ENCODE data around the gene MCUB. TPM values are rescaled to one million over a fixed set of nuclear protein-coding genes. Genes with fewer than 3 reads are reported as not detected.
"Not testable (repeated sequence)": the region's sequence is repeated elsewhere in the genome, so short reads cannot be mapped to it uniquely, and the experiment has no call there.

Gene MCUB
- total RNA-seq, 2 experiments from 2014 or later, result 72.7 to 76.1 TPM

DNA sequence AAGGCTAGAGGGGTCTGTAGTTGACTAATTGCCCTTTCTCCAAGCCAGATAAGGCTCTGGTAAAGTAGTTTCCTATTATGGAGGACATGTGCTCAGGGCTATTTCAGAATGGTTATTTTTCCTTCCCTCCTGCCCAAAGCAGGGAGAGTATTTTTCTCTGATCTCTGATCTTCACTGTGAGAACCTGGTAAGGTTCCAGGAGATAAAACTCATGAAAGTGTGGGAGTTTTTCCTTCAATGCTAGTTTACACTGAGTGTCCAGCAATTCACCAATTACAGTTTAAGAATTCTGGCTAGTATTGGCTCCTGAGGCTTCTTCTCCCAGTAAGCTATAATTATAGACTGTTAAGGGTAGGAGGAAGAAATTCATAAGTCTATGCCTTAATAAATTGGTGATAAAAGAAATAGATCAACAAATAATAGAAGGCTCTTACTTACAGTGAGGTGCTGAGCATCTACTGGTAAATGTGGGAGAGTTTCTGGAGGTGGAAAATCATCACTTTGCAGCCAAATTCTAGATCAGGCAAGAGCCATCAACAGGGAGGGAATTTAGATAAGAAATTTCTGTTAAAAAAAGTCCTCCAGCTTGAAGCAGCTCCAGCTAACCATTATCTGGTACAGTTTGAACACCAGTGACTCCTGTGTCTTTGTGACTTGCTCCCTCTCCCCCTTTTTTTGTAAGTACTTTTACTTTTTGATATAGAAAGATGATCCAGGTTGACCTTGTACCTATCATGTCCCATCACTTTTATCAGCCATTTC is 112.3 kb downstream of the MCUB start:
- H3K4me3 Mint-ChIP-seq, result no peak overlapping the region
- peaks cover 42% of the 10 kb centered on the region for H3K4me1 Mint-ChIP-seq
- H3K36me3 Mint-ChIP-seq, result peaks cover 61% of the 10 kb centered on the region
- H3K27ac Mint-ChIP-seq, result peak overlapping the region; percentile 1
- no peaks in the 10 kb centered on the region for H3K27me3 Mint-ChIP-seq
- peaks cover 24% of the 10 kb centered on the region for H3K9me3 Mint-ChIP-seq
- DNase-seq, result no peak

DNA sequence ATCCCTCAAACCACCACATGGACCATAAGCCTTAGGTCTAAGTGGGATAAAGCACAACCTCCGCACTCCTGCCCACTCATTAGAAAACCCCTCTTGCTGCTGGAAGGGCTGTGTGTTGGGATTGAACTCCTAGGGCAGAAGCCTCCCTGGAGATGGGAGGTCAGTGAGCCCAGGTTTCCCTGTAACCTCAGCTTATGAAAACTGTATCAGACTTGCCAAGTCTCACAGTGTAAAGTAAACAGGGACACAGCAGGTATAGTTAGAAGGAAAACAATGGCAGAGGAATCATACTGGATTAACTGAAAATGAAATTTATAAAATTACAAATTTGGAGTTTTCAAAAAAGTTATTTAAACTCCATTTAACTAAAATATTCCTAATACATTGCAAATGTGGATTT is 113.3 kb downstream of the MCUB start:
- H3K27ac Mint-ChIP-seq, result no peak overlapping the region
- peaks cover 36% of the 10 kb centered on the region for H3K4me1 Mint-ChIP-seq
- H3K9me3 Mint-ChIP-seq, result peaks cover 24% of the 10 kb centered on the region
- H3K4me3 Mint-ChIP-seq, result no peak overlapping the region
- H3K27me3 Mint-ChIP-seq, result no peaks in the 10 kb centered on the region
- peaks cover 58% of the 10 kb centered on the region for H3K36me3 Mint-ChIP-seq
- DNase-seq, result no peak

DNA sequence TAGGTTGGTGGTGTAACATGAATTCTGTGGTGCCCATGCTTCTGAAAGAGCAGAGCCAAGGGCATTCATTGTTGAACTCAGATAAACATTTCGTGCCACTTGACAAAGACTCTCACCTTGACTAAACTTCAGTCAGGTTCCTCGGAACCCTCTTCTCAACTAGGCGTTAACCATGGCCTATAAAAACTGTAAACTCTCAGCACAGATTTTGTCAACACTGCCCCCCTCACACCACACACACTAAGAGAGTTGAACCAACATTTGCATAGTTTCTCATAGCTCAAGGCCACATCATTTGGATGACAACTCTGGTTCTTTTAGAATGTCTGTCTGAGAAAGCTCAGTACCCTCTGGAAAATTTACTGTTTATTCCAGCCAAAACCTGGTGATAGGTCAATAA is 115.1 kb downstream of the MCUB start:
- Mint-ChIP-seq H3K27ac (no peak overlapping the region), H3K4me3 (no peak overlapping the region), H3K9me3 (peaks cover 22% of the 10 kb centered on the region), H3K36me3 (peaks cover 56% of the 10 kb centered on the region), H3K27me3 (no peaks in the 10 kb centered on the region), H3K4me1 (peaks cover 20% of the 10 kb centered on the region)
- no peak for DNase-seq

DNA sequence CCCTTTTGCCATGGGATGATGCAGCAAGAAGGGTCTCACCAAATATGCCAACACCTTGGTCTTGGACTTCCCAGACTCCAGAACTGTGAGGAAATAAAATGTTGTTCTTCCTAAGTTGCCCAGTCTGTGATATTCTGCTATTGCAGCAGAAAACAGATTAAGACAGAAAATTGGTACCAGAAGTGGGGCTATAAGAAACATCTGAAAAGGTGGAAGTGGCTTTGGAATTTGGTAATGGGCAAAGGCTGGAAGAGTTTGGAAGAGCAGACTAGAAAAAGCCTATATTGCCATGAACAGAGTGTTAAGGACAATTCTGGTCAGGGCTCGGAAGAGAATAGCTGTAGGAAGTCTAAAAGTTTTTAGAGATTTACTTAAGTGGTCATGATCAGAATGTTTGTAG is 115.8 kb downstream of the MCUB start:
- Mint-ChIP-seq H3K36me3 (peaks cover 52% of the 10 kb centered on the region), H3K4me1 (peaks cover 15% of the 10 kb centered on the region), H3K9me3 (peaks cover 19% of the 10 kb centered on the region), H3K27ac (no peak overlapping the region), H3K27me3 (no peaks in the 10 kb centered on the region), H3K4me3 (no peak overlapping the region)
- no peak for DNase-seq

DNA sequence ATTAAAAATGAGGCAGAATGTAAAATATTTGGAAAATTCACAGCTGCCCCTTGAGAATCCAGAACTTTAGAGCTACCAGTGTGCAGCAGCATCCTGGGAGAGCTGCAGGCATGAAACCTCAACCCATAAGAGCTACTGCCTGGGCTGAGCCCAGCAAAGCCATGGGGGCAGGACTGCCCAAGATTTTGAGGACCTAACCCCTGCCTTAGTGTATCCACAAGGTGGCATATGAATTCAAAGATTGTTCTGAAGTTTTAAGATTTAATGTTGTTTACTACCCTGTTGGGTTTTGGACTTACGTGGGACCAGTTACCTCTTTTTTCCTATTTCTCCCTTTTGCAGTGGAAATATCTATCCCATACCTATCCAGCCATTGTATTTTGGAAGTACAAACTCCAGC is 116.8 kb downstream of the MCUB start:
- Mint-ChIP-seq H3K36me3 (peaks cover 46% of the 10 kb centered on the region), H3K4me3 (no peak overlapping the region), H3K4me1 (peaks cover 5% of the 10 kb centered on the region), H3K9me3 (peaks cover 9% of the 10 kb centered on the region), H3K27me3 (no peaks in the 10 kb centered on the region), H3K27ac (no peak overlapping the region)
- DNase-seq, result no peak

DNA sequence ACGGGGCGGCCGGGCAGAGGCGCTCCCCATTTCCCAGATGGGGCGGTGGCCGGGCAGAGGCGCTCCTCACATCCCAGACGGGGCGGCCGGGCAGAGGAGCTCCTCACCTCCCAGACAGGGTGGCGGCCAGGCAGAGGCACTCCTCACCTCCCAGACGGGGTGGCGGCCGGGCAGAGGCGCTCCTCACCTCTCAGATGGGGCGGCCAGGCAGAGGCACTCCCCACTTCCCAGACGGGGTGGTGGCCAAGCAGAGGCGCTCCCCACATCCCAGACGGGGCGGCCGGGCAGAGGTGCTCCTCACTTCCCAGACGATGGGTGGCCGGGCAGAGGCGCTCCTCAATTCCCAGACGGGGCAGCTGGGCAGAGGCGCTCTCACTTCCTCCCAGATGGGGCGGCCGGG is 118.4 kb downstream of the MCUB start:
- peaks cover 15% of the 10 kb centered on the region for H3K4me1 Mint-ChIP-seq
- not testable (repeated sequence) for H3K27ac Mint-ChIP-seq, H3K4me3 Mint-ChIP-seq, DNase-seq, H3K9me3 Mint-ChIP-seq, H3K27me3 Mint-ChIP-seq
- peaks cover 35% of the 10 kb centered on the region for H3K36me3 Mint-ChIP-seq

DNA sequence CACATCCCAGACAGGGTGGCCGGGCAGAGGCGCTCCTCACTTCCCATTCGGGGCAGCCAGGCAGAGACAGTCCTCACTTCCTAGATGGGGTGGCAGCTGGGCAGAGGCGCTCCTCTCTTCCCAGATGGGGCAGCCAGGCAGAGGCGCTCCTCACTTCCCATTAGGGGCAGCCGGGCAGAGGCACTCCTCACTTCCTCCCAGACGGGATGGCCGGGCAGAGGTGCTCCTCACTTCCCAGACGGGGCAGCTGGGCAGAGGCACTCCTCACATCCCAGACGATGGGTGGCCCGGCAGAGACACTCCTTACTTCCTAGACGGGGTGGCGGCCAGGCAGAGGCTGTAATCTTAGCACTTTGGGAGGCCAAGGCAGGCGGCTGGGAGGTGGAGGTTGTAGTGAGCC is 118.9 kb downstream of the MCUB start:
- not testable (repeated sequence) for H3K4me3 Mint-ChIP-seq, H3K27ac Mint-ChIP-seq, DNase-seq, H3K27me3 Mint-ChIP-seq, H3K9me3 Mint-ChIP-seq
- H3K36me3 Mint-ChIP-seq, result peaks cover 35% of the 10 kb centered on the region
- peaks cover 19% of the 10 kb centered on the region for H3K4me1 Mint-ChIP-seq

DNA sequence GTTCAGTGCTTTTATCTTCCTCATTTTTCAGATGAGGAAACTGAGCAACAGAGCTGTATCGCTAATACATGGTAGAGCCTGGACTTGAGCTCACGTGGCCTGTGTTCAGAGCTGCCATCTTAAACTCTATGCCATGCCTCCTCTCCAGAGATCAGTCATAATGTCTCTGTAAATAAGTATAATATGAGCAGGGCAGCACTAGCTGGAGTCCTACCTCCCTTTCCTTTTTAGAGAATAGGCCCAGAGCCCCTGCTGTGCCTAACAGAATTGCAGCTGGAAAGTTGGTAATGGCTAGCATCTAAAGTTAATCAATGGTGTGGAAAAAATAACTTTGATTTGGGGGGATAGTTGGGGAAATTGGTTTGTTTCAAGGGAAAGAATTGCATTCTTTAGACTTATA is 122.8 kb downstream of the MCUB start:
- peak overlapping the region; percentile 27 for H3K27ac Mint-ChIP-seq
- no peak for DNase-seq
- H3K36me3 Mint-ChIP-seq, result peaks cover 45% of the 10 kb centered on the region
- no peak overlapping the region for H3K4me3 Mint-ChIP-seq
- peaks cover 15% of the 10 kb centered on the region for H3K4me1 Mint-ChIP-seq
- no peaks in the 10 kb centered on the region for H3K27me3 Mint-ChIP-seq
- H3K9me3 Mint-ChIP-seq, result no peaks in the 10 kb centered on the region

DNA sequence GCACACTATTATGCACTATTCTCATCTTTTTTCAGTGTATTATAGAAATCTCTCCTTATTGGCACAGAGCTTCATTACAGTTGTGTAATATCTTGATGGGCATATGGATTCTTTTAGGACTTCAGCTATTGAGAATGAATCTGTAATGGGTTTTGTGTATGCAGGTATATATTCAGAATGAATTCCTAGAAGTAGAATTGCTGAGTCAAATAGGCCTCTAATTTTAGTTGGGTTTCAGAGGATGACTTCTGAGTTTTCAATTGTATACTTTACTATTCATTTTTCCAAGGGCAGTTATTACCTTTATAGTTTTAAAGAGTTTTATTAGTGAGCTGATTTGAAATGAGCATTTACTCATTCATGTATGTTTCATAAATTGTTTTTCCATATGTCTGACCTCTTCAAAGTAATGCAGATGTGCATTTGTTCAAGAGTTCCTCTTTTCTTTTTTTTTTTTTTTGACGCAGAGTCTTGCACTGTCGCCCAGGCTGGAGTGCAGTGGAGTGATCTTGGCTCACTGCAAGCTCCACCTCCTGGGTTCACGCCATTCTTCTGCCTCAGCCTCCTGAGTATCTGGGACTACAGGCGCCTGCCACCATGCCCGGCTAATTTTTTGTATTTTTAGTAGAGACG is 123.7 kb downstream of the MCUB start:
- H3K4me3 Mint-ChIP-seq, result no peak overlapping the region
- peaks cover 15% of the 10 kb centered on the region for H3K4me1 Mint-ChIP-seq
- DNase-seq, result no peak
- H3K27me3 Mint-ChIP-seq, result no peaks in the 10 kb centered on the region
- H3K36me3 Mint-ChIP-seq, result peaks cover 42% of the 10 kb centered on the region
- peak overlapping the region; percentile 38 for H3K27ac Mint-ChIP-seq
- no peaks in the 10 kb centered on the region for H3K9me3 Mint-ChIP-seq

DNA sequence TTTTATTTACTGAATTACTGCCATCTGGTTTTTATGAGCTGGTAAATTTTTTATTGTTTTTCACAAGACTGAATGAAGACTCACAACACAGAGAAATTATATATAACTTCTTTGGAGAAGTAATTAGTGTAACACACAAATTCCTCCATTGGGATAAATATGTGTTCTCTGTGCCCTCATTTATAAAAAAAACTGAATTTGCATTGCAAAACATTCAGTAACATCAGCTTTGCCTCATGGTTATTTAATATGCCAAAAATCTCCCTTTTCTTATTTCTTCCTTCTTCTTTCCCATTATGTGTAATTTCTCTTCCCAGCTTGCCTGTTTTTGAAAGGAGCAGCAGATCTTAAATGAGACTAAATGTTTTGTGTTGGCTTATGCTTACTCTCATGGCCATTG is 124.7 kb downstream of the MCUB start:
- no peaks in the 10 kb centered on the region for H3K9me3 Mint-ChIP-seq
- no peaks in the 10 kb centered on the region for H3K27me3 Mint-ChIP-seq
- H3K4me1 Mint-ChIP-seq, result peaks cover 15% of the 10 kb centered on the region
- no peak overlapping the region for H3K4me3 Mint-ChIP-seq
- DNase-seq, result no peak
- H3K36me3 Mint-ChIP-seq, result peaks cover 37% of the 10 kb centered on the region
- no peak overlapping the region for H3K27ac Mint-ChIP-seq

DNA sequence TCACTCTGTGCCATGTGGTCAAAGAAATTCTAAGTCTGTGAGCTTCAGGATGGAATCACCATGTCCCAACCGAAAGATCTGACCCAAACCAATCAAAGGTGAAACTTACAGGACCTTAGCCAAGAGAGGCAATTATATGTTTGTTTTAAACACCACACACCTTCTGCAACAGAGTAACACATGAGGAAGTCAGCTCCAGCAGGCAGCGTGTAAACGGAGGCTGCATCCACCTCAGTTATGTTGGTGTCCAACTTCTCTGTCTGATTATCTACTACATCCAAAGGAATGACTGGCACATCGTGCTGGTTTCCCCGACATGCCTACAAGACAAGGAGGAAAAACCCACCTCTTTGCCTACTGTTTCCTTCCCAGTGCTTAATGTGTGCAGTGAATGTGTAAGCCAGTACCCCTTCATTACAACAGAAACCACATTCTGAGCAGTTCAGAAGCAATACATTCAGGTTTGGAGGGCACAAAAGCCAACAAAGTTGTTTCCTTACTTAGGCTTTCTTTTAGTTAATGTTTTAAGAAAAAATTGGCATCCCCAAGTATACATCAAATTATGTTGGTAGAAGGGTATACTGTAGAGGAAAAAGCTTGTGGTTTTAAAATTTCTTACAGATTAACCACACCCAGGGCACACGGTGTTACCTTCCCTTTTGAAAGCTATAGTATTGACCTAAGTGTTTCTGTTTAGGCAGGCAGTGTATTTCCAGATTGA is 130.8 kb downstream of the MCUB start:
- H3K4me3 Mint-ChIP-seq, result no peak overlapping the region

DNA sequence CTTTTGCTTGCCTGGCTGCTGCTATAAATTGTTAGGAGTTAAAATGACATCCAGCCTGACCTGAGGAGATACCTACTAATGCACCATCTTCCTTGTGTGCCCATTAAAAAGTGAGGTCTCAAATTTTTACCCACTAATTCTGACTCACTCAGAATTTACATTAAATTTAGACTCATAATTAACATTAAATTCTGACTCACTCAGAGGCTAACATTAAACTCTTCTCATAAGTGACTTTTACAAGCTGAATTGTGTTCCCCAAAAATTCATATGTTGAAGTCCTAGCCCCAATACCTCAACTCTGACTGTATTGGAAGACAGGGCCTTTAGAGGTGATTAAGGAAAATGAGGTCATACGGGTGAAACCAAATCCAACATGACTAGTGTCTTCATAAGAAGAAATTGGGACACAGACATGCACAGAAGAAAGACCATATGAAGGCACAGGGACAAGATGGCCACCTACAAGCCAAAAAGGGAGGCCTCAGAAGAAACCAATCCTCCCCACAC is 131.4 kb downstream of the MCUB start:
- peak overlapping the region; percentile 83 for H3K27ac Mint-ChIP-seq
- H3K4me1 Mint-ChIP-seq, result peaks cover 25% of the 10 kb centered on the region
- DNase-seq, result no peak
- H3K4me3 Mint-ChIP-seq, result no peak overlapping the region
- H3K36me3 Mint-ChIP-seq, result peaks cover 54% of the 10 kb centered on the region
- H3K9me3 Mint-ChIP-seq, result peaks cover 5% of the 10 kb centered on the region
- no peaks in the 10 kb centered on the region for H3K27me3 Mint-ChIP-seq

More for the DNA sequence above, 130.8 kb downstream of the MCUB start:
- no peak for DNase-seq
- H3K9me3 Mint-ChIP-seq, result peaks cover 5% of the 10 kb centered on the region
- H3K27ac Mint-ChIP-seq, result peak overlapping the region; percentile 83
- H3K36me3 Mint-ChIP-seq, result peaks cover 54% of the 10 kb centered on the region
- H3K4me1 Mint-ChIP-seq, result peaks cover 25% of the 10 kb centered on the region
- H3K27me3 Mint-ChIP-seq, result no peaks in the 10 kb centered on the region

DNA sequence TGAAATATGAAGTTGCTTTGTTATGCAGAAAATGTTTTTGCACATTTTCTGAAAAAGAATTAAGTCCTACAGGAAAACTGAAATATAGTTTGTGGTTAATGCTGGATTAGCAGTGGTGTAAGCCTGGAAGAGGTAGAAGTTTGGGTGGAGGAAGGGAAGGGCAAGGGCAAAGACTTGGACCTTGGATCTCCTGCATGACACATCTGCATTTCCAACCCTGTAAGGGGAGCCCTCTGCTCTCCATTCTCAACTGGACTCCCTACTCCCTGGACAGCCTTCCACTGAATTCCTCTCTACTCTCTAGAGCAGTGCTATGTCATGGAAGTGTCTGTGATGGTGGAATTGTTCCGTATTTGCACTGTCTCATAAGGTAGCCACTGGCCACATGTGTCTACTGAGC is 138.6 kb downstream of the MCUB start:
- no peak for DNase-seq
- Mint-ChIP-seq H3K9me3 (no peaks in the 10 kb centered on the region), H3K27me3 (no peaks in the 10 kb centered on the region), H3K4me1 (peaks cover 26% of the 10 kb centered on the region), H3K4me3 (no peak overlapping the region), H3K27ac (peak overlapping the region; percentile 39), H3K36me3 (peaks cover 29% of the 10 kb centered on the region)

DNA sequence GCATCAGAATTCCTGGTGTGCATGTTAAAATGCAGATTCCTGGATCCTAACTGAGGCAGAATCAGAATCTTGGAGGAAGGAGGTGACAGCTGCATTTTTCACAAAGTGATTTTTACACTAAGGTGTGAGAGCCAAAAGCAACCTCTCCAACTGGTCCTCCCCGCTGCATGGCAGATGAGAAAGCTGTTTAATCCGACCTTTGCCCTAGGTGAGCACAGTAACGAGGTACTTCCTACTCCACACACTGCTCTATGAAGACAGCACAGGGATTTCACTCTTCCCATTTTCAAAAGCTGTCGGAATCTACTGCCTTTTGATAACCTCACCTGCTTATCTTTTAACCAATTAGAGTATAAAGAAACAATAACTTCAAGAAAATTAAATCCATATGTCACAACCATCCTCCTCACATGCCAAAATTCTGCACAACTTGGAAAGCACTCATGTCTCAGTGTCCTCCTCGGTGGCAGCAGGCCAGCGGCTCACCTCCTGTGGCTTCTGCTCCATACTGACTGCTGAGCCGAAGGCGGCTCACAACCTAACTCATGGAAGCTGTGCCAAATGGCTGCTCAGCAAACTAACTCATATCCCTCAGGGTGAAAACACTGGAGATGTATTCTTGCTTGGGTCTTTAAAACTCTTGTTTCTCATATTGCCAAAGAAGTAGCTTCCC is 139.6 kb downstream of the MCUB start:
- Mint-ChIP-seq H3K4me1 (peaks cover 29% of the 10 kb centered on the region), H3K4me3 (no peak overlapping the region), H3K9me3 (no peaks in the 10 kb centered on the region), H3K36me3 (peaks cover 19% of the 10 kb centered on the region), H3K27ac (peak overlapping the region; percentile 17), H3K27me3 (no peaks in the 10 kb centered on the region)
- DNase-seq, result no peak

All from activated naive CD8-positive, alpha-beta T cell treated with anti-CD3 and anti-CD28 coated beads for 36 hours (primary cell).